IPS DF 19.7 (cell line): ENCODE data around the gene DHDDS.
A peak's percentile ranks its signal among the peaks of the same experiment; 100 is the strongest.

Experiments used
- DNase-seq: peaks from one replicate; pipeline ENCODE4 v3.0.0-alpha.2; 2013; ENCODE audit warnings: low read depth, low spot score

Gene DHDDS

GRCh38 chr1:26417111-26417759 lies 14.9 kb upstream of the DHDDS start:
- no peak for DNase-seq

- DNase-seq = peak; percentile 96
Measured at GRCh38 chr1:26418865-26419349, 13.2 kb upstream of the DHDDS start.

- no peak for DNase-seq
Measured at GRCh38 chr1:26419494-26419893, 12.6 kb upstream of the DHDDS start.

GRCh38 chr1:26429721-26430120 lies 2.4 kb upstream of the DHDDS start:
- DNase-seq = no peak

- DNase-seq = no peak
Measured at GRCh38 chr1:26432793-26433192, 672 bp downstream of the DHDDS start.

GRCh38 chr1:26434161-26434752 lies 2.1 kb downstream of the DHDDS start:
- no peak for DNase-seq

GRCh38 chr1:26438041-26438440 lies 5.9 kb downstream of the DHDDS start:
- DNase-seq = no peak

GRCh38 chr1:26440259-26440658 lies 8.1 kb downstream of the DHDDS start:
- DNase-seq = no peak

- no peak for DNase-seq
Measured at GRCh38 chr1:26449868-26450267, 17.7 kb downstream of the DHDDS start.

GRCh38 chr1:26450908-26451307 lies 18.8 kb downstream of the DHDDS start:
- DNase-seq = no peak

- DNase-seq = no peak
Measured at GRCh38 chr1:26452459-26453183, 20.5 kb downstream of the DHDDS start.

GRCh38 chr1:26459148-26459547 lies 27.0 kb downstream of the DHDDS start:
- no peak for DNase-seq

GRCh38 chr1:26459573-26460031 lies 27.5 kb downstream of the DHDDS start:
- no peak for DNase-seq

GRCh38 chr1:26468911-26469310 lies 36.8 kb downstream of the DHDDS start:
- no peak for DNase-seq

GRCh38 chr1:26469558-26469957 lies 37.4 kb downstream of the DHDDS start:
- no peak for DNase-seq

GRCh38 chr1:26470878-26471497 lies 38.9 kb downstream of the DHDDS start:
- DNase-seq = no peak

GRCh38 chr1:26471498-26472319 lies 39.6 kb downstream of the DHDDS start:
- DNase-seq = peak; percentile 50

- DNase-seq = peak; percentile 45
Measured at GRCh38 chr1:26472320-26472900, 40.3 kb downstream of the DHDDS start, which contains the start of gene HMGN2. TSS of gene HMGN2 (plus strand) at chr1:26472440. CDS start at chr1:26472613, 173 bp downstream.

GRCh38 chr1:26472901-26473845 lies 41.1 kb downstream of the DHDDS start:
- DNase-seq = peak; percentile 48

- no peak for DNase-seq
Measured at GRCh38 chr1:26474818-26475217, 42.7 kb downstream of the DHDDS start.
